NCI-H774 (cell line): Measurements from ENCODE around the gene TPK1.

ENCODE experiments used
- DNase-seq: peaks from one replicate; lab custom pipeline; 2025; lab: John Stamatoyannopoulos, UW

TPK1 gene

DNA sequence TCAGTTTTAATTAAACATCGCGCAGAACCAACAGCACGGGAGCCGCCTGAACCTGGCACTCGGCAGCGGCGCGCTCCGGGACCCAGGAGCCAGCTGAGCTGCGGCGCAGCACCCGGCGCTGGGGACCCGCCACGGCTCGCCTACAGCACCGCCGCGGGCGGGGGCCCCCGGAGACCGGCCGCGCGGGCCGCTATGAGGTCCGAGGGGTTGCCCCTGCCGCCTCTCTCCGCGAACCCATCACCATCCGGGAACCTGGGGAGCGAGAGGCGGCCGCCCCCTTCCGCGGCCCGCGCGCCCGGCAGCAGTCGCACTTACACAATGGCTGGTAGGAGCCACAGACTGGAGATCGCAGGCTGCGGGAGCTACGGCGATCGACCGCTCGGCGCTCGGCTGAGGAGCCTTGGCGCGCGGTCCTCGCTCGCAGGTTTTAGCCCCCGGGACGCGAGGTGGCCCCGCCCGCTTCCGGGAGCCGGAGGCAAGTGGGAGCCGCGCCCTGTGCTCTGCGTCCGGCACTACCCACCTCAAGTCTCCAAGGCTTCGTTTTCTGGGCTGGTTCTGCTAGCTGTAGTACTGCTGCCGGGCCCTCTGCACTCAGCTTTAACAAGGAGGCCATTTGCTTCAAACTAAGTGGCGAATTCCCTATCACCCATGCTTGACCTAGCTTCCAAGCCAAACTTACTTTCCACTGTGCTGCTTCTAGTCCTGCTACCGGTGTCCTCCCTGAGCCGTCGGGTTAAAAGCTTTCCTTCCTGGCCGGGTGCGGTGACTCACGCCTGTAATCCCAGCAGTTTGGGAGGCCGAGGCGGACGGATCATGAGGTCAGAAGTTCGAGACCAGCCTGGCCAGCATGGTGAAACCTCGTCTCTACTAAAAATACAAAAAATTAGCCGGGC is at the start of gene TPK1:
TPK1 (minus strand) TSS at position 402 of the 893 bp plus-strand sequence. CDS start 451 bp downstream, outside the sequence.
- peak; percentile 89 for DNase-seq

- DNase-seq, result no peak
Measured at GRCh38 chr7:144885478-144885877, 49.6 kb upstream of the TPK1 start.

DNA sequence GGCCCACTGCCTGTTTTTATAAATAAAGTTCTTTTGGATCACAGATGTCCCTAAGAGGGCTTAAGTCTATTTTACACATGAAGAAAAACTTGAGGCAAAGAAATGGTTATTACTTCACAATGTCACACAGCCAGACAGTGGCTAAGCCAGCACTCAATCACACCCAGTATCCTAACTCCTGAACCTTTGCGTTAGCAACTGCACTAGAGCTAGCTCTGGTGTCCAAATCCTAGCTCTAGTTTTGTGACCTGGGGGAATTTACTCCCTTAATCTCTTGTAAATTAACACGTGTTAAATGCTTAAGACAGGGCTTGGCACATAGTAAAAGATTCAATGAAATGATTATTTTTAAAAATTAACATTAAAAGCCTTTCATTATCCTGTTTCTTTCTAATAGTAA is 49.0 kb upstream of the TPK1 start:
- DNase-seq, result no peak

DNA sequence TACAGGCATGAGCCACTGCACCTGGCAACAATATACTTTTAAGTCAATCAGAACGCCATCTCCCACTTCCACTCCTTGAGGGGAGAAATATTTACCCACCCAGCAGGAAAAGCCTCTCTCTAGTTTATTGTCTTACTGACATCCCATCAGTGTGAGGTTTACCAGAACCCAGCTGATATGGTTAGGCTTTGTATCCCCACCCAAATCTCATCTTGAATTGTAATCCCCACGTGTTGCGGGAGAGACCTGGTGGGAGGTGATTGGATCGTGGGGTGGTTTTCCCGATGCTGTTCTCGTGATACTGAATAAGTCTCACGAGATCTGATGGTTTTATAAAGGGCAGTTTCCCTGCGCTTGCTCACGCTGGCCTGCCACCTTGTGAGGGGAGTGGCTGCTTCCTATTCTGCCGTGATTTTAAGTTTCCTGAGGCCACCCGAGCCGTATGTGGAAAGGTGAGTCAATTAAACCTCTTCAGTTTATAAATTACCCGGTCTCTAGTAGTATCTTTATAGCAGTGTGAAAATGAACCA is 37.5 kb upstream of the TPK1 start:
- no peak for DNase-seq

- no peak for DNase-seq
Measured at GRCh38 chr7:144869082-144869481, 33.2 kb upstream of the TPK1 start.

DNA sequence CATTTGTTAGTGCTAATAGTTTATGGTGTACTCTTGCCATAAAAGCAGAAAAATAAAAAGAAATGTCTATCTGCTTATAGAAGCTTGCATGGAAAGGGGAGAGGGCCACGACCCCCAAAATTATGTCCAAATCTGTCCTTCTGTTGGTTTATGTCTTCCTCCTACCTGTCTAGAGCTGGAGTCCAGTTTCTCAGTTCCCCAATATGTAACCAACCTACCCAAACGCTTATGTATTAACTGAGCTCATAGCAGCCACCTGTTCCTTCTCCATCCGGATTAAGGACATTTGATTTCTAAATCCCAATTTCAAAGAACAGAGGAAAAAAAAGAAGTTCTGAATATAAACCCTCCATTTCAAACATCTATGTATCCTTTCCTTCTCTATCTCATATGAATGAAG is 30.3 kb upstream of the TPK1 start:
- DNase-seq, result no peak

DNA sequence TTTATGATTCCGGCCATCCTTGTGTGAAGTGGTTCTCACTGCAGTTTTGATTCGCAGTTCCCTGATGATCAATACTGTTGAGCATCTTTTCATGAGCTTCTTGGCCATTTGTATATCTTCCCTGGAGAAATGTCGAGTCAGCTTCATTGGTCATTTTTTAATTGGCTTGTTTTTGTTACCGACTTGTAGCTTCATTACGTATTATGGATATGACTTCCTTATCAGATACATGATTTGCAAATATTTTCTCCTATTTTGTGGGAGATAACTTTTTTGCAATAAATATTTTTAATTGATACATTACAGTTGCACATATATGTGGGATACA is 27.4 kb upstream of the TPK1 start:
- no peak for DNase-seq

DNA sequence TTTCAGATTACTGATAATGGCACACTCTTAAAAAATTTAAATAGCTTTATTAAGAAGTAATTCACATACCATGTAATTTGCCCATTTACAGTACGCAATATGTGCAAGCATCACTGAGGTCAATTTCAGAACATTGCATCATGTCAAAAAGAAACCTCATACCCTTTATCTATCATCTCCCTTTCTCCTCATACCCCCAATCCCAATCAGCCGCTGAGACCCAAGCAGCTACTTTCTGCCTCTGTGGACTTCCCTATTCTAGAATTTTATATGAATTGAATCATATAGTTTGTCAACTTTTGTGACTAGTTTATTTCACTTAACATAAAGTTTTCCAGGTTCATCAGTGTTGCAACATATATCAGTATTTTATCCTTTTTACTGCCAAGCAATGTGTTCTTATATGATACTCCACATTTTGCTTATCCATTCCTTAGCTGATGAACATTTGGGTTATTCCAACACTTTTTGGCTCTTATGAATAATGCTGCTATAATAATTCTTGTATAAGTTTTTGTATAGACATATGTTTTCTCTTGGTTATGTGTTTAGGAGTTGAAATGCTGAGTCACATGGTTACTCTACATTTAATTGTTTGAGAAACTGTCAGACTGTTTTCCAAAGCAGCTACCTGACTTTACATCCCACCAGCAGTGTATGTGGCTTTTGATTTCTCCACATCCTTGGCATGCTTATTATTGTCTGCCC is 26.9 kb upstream of the TPK1 start:
- DNase-seq, result no peak

GRCh38 chr7:144859739-144860138 is 23.9 kb upstream of the TPK1 start:
- DNase-seq, result no peak

GRCh38 chr7:144857463-144857862 is 21.6 kb upstream of the TPK1 start:
- no peak for DNase-seq

- peak; percentile 6 for DNase-seq
Measured at GRCh38 chr7:144854839-144855424, 19.1 kb upstream of the TPK1 start.

DNA sequence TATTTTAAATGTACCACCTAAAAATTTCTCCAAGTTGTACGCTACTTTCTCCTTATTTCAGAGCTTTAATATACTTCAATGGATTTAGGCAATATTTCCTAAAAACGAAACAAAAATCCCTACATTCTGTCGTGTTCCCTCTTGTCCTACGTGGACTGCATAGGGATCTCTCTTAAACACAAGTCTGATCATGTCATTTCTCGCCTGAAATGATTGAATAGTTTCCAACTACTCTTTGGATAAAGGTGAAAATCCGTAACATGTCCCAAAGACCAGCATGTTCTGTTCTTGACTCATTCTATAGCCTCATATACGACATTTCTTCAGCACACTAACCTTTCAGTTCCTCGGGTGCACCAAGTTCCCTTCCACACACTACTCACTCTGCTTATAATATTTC is 17.7 kb upstream of the TPK1 start:
- DNase-seq, result no peak

- no peak for DNase-seq
Measured at GRCh38 chr7:144848078-144848477, 12.2 kb upstream of the TPK1 start.

DNA sequence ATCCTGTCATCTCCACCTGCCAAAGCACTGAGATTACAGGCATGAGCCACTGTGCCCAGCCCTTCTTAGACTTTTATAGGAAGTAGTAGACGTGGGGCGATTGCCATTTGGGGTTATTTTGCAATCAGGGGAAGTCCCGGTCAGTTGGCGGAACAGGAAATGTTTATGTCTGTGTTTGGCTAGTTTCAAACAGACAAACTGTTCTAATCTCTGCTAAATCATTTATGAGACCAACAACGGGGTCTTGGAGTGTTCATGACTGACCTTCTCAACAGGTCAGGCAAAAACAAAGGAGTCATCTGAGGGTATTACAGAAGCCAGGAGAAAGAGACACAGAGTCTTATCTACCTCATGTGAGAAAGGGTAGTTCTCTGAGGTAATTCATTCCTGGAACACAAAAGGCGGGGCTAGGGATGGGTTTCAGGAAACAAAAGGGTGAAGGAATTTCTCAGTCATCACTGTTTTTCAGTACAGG is 6.6 kb upstream of the TPK1 start:
- no peak for DNase-seq

DNA sequence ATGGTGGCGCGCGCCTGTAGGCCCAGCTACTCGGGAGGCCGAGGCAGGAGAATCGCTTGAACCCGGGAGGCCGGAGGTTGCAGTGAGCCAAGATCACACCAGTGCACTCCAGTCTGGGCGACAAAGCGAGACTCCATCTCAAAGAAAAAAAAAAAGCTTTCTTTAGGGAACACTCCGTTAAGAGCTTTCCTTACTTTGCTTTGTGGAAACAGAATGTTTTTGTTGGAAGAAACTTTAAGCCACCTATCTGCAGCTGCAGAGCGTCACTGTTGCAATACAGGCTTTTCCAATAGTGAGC is 641 bp upstream of the TPK1 start:
- DNase-seq, result no peak

DNA sequence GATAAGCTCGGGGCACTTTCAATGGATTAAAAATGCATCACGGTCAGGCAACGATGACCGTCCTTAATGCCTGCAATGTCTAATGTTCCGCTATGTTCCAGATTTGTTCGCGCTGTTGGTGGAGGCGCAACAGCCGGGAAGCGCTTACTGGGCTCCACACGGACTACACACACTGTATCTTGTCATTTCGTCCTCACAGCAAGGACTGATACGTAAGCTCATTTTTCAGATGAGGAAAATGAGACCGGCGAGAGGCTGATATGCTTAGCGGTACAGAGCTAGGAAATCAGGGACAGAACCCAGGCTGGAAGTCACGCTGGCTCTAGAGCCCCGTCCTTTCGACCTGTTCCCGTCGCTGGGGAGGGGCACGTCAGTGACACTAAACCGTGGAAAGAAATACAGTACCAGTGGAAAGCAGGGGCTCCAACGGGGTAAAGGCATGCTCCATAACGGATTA is 670 bp downstream of the TPK1 start:
- peak; percentile 26 for DNase-seq

- no peak for DNase-seq
Measured at GRCh38 chr7:144834641-144835144, 1.2 kb downstream of the TPK1 start.

DNA sequence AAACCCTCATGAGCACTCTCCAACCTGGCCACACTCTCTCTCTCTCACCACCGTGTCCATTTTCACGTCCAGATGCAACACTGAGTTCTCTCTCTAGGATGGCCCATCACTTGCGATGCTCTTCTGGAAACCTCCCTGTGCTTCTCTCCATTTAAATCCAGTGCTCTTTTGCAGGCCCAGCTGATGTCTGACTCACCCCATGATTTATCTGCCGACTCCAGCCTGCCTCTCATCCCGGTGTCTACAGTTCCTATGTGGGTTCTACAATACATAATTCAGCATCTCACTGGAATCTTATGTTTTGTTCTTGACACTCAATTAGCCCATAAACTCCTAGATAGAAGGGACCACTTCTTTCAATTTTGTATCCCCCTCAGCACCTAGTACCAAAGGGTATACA is 5.0 kb downstream of the TPK1 start:
- no peak for DNase-seq

- DNase-seq, result no peak
Measured at GRCh38 chr7:144830024-144830785, 5.6 kb downstream of the TPK1 start.

DNA sequence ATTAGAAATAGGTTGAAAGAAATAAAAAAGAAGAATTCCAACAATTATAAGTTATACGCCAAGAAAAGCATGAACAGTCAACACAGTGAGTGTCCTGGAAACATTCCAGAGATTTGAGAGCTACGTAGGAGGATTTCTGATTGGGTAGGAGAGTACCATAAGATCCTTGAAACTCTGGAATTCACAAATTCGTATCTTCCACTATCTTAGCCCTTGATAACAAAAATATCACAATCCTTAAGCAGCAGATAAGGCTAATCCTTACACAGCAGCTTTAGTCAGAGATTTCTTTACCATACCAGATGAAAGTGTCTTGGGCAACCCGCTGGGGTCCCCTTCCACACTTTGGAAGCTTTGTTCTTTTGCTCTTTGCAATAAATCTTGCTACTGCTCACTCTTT is 8.2 kb downstream of the TPK1 start:
- no peak for DNase-seq

- DNase-seq, result no peak
Measured at GRCh38 chr7:144826208-144826607, 9.6 kb downstream of the TPK1 start.

GRCh38 chr7:144824360-144824759 is 11.5 kb downstream of the TPK1 start:
- no peak for DNase-seq
